Fibroblast of villous mesenchyme (primary cell): ENCODE measurements around the gene TMEM86A. TPM values are rescaled to one million over a fixed set of nuclear protein-coding genes. Genes with fewer than 3 reads are reported as not detected.
"Not testable (repeated sequence)": the region's sequence is repeated elsewhere in the genome, so short reads cannot be mapped to it uniquely, and the experiment has no call there.

ENCODE experiments used
- DNase-seq: peaks from one replicate; pipeline ENCODE4 v3.0.0-alpha.2; 2010; ENCODE audit warnings: low read depth
- H3K4me3 ChIP-seq: 2 replicates; pipeline ENCODE4 v1.5.1; 2011; ENCODE audit warnings: low read depth, mild to moderate bottlenecking, low read length
- CTCF ChIP-seq: IDR thresholded peaks from 2 replicates; pipeline ENCODE4 v1.5.1; 2012; ENCODE audit warnings: low read depth, mild to moderate bottlenecking, low read length; ENCODE audit not compliant: insufficient read depth
- total RNA-seq: library from RNA; depleted of rRNA; stranded (reverse); fragments of >200 nt; gene quantifications from 2 replicates; pipeline ENCODE4 v1.2.3, GENCODE V29; 2012

TMEM86A gene
- total RNA-seq, 1 donor: 0.43 TPM

- H3K4me3 ChIP-seq: no peak overlapping the region
- DNase-seq: peak; percentile 3
- no peak for TF ChIP-seq CTCF
Observed at GRCh38 chr11:18669219-18669596, 29.4 kb upstream of the TMEM86A start.

- H3K4me3 ChIP-seq: no peak overlapping the region
- TF ChIP-seq CTCF: no peak
- no peak for DNase-seq
Observed at GRCh38 chr11:18669711-18670110, 28.9 kb upstream of the TMEM86A start.

GRCh38 chr11:18671246-18671645, 27.3 kb upstream of the TMEM86A start:
- no peak for DNase-seq
- TF ChIP-seq CTCF: no peak
- H3K4me3 ChIP-seq: no peak overlapping the region

GRCh38 chr11:18672209-18672608, 26.4 kb upstream of the TMEM86A start:
- H3K4me3 ChIP-seq: not testable (repeated sequence)
- DNase-seq: peak; percentile 6

GRCh38 chr11:18676803-18677202, 21.8 kb upstream of the TMEM86A start:
- H3K4me3 ChIP-seq: no peak overlapping the region
- no peak for DNase-seq
- TF ChIP-seq CTCF: no peak

- no peak for TF ChIP-seq CTCF
- no peak overlapping the region for H3K4me3 ChIP-seq
- DNase-seq: no peak
Observed at GRCh38 chr11:18677560-18677959, 21.0 kb upstream of the TMEM86A start.

GRCh38 chr11:18681949-18682348, 16.6 kb upstream of the TMEM86A start:
- not testable (repeated sequence) for DNase-seq, H3K4me3 ChIP-seq

GRCh38 chr11:18682466-18682865, 16.1 kb upstream of the TMEM86A start:
- no peak overlapping the region for H3K4me3 ChIP-seq
- TF ChIP-seq CTCF: no peak
- no peak for DNase-seq
